Muscle of arm (tissue), 12 donors: ENCODE results near the gene RASSF7. TPM values are rescaled to one million over a fixed set of nuclear protein-coding genes. Genes with fewer than 3 reads are reported as not detected.
"Not testable (repeated sequence)": the region's sequence is repeated elsewhere in the genome, so short reads cannot be mapped to it uniquely, and the experiment has no call there.

ENCODE experiments used
- DNase-seq: peaks from one replicate; pipeline ENCODE4 v3.0.0-alpha.2; 2013
- polyA plus RNA-seq, 12 donors: library from polyadenylated mRNA; unstranded; fragments of 120-200 nt; gene quantifications; one replicate each; pipeline ENCODE4 v1.2.1, GENCODE V29; 2013; ENCODE audit not compliant: insufficient read length in 12 of 12

Gene RASSF7
- polyA plus RNA-seq, 12 donors = 1.7 to 15.5 (median 2.4) TPM; not detected in 1

GRCh38 chr11:563812-564578 is 3.2 kb downstream of the RASSF7 start:
- DNase-seq = no peak

GRCh38 chr11:565921-566509 is 5.2 kb downstream of the RASSF7 start:
- DNase-seq = no peak

DNA sequence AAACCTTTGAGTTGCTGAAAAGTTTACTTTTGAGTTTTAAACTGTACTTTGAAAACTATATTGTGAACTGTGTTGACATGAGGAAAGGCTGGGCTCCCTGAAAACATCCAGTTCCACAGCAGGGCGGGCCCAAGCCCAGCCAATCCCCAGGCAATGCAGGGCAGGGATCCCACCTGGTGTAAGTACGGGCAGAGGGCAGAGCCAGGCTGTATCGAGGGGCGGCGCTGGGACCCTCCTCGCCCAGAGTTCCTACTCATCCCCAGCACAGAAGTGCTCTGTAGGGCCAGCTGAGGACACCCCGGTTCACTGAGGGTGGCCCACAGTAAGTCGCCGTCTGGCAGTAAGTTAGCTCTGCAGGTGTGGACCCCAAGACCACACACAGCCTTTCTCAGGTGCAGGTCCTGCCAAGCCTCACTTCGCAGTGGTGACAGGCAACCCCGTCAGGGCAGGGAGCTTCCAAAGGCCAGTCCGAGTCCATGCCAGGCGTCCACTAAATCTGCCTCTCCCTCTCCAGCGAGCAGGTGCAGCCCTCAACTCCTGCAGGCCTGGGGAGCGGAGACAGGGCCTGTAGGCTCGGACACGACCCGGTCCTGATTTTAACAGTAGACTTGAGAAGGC is 6.3 kb downstream of the RASSF7 start:
- no peak for DNase-seq

- no peak for DNase-seq
Observed at GRCh38 chr11:567629-568292, 7.0 kb downstream of the RASSF7 start.

GRCh38 chr11:568306-569157 is 7.8 kb downstream of the RASSF7 start:
- DNase-seq = peak; percentile 84

- no peak for DNase-seq
Observed at GRCh38 chr11:569158-569885, 8.6 kb downstream of the RASSF7 start.

- no peak for DNase-seq
Observed at GRCh38 chr11:571802-572185, 11.0 kb downstream of the RASSF7 start.

GRCh38 chr11:573146-573759 is 12.5 kb downstream of the RASSF7 start:
- no peak for DNase-seq

- not testable (repeated sequence) for DNase-seq
Observed at GRCh38 chr11:574031-574570, 13.3 kb downstream of the RASSF7 start.

DNA sequence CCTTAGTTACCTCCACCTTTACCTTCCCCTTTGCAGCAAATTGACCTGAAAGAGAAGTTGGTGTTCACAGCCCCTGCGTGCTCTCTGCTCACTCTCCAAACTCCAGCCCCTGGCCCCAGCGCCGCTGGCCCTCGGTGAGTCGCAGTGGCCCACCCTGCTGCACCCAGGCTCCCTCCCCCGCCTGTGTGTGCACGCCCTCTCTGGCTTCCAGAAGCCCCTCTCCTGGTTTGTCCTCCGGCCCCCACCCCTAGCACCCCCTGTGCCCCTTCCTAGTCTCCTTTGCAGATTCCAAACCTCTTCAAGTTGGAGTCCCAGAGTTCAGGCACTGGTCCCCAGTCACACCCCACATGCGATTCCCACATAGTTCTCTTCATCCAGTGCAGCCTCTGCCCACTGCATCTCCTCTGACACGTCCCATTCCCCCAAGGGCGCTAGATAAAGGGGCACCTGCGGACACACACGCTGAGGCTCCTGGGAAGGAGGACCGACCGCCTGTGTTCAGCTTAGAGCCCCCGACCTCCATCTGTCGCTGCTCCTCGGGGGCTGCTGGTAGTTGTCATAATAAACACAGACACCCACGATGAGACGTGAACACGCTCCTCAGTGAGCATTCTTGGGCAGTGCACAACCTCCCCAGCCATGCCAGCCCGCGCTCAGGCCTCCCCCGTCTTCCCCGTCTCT is 14.0 kb downstream of the RASSF7 start:
- DNase-seq = no peak

- no peak for DNase-seq
Observed at GRCh38 chr11:575313-575995, 14.7 kb downstream of the RASSF7 start.

- DNase-seq = peak; percentile 95
Observed at GRCh38 chr11:575996-576768, 15.4 kb downstream of the RASSF7 start, which contains the start of gene PHRF1. TSS of gene PHRF1 (plus strand) at chr11:576470. CDS start at chr11:581513, 5,043 bp downstream.

DNA sequence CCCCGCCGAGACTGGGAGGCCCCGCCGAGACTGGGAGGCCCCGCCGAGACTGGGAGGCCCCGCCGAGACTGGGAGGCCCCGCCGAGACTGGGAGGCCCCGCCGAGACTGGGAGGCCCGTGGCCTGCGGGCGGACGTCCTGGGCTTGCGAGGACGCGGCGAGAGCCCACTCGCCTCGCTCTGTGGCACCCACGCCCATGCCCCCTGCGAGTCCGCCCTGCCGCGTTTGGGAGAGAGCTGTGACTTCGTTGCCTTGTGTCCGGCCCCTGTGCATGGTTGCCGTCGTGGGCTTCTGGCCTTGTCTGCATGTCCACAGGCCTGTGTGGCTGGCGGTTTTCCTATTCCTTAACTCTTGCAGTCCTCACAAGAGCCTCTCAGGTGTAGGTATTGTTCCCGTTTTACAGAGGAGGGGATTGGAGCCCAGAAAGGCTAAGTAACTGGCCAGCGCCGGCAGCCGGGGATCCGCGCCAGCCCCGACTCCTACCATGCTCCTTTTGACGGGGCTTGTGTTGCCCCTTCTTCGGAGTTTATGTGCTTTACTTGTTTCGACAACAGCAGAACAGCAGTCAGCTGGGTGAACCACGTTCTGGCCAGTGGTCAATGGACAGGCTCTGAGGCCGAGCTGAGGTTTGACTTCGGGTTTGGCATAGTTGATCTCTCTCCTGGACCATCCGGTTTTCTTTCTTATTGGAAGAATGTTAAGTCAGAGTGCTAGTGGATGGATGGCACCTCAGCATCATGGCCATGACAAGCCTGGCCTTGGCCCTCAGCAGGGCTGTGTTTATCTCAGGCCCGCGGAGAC is 16.2 kb downstream of the RASSF7 start:
- DNase-seq = no peak

DNA sequence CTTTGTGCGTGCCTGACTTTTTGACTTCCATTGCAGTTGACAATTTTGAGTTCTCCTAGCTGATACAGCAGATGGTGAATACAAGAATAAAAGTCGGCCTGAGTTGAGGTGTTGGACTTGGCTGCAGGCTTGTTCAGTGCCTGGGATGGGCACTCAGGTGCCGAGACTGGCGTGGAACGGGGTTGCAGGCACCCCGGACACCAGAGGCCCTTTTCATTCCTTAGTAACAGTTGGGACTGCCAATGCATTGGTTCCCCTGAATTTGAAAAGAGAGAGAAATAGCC is 16.8 kb downstream of the RASSF7 start:
- DNase-seq = no peak

DNA sequence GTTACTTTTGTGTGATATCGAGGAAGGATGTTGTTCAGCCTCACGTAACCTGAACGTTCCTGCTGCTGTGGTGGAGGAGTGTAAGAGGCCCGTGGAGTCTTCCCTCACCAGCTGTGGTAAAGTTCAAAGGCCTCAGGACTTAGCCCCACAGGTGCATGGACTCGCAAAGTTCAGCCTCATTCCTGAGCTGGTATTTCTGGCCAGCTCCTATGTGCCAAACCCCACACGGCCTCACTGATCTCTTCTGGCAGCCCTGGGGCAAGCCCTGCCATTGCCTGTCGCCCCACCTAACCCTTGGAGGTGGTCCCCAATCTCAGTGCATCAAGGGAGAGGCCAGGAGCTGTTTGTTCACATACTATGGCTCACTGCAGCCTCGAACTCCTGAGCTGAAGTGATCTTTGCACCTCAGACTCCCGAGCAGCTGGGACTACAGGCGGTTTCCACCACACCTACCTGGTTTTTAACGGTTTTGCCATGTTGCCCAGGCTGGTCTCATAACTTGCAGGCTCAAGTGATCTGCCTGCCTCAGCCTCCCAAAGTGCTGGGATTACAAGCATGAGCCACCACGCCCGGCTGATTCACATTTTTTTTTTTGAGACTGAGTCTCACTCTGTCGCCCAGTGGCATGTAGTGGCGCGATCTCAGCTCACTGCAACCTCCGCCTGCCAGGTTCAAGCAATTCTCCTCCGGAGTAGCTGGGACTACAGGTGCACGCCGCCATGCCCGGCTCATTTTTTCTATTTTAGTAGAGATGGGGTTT is 17.7 kb downstream of the RASSF7 start:
- no peak for DNase-seq

DNA sequence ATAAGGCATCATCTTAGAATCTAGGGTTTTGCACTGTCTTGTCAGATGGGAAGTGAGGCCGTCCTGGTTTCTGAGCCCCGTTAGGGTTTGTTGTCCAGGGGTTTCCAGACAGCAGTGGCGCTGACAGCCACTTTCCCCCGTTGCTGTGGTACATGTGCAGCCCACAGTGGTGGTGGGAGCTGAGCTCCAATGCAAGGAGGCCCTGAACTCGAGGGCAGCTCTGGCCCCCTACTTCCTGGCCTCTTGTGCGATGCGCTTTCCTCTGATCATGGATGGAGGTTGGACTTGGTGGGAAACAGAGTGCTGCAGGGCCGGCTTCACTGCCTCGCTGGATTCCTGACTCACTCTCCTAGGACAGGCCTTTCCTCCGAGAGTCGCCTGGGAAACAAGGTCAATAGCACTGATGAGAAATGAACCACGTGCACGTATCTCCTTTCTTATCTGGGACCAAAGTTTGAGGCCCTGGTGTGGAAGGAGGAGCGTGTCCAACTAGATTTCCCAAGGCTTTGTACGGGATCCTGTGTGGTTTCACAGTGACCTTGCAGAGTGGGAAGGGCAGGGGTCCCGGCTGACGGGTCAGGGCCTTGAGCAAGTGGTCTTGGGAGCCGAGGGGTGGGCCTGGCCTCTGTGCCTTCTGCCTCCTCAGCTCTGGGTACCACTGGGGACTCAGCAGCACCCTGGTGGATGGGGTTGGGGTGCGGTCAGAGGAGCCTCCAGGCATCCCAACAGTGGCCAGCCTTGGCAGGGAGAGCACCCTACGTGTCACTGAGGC is 19.2 kb downstream of the RASSF7 start:
- no peak for DNase-seq
